Measurements from ENCODE around the gene PPP4R1.

PPP4R1 gene

GRCh38 chr18:9627642-9628041, 13.3 kb upstream of the PPP4R1 start:
- no peak overlapping the region for H3K27ac ChIP-seq
- TF ChIP-seq ZFX (IDR thresholded peaks at IDR 0.05) (no peak), CTCF (conservative IDR thresholded peaks at IDR 0.05) (no peak)

- no peak overlapping the region for H3K27ac ChIP-seq
- no peak for TF ChIP-seq ZFX (IDR thresholded peaks at IDR 0.05)
- no peak for TF ChIP-seq CTCF (conservative IDR thresholded peaks at IDR 0.05)
These were observed 5.6 kb upstream of the PPP4R1 start for GRCh38 chr18:9619990-9620389.

- H3K27ac ChIP-seq = no peak overlapping the region
- TF ChIP-seq CTCF (conservative IDR thresholded peaks at IDR 0.05) (no peak), ZFX (IDR thresholded peaks at IDR 0.05) (no peak)
These were observed 5.2 kb upstream of the PPP4R1 start for GRCh38 chr18:9619545-9619944.

GRCh38 chr18:9619056-9619455, 4.7 kb upstream of the PPP4R1 start:
- TF ChIP-seq CTCF (conservative IDR thresholded peaks at IDR 0.05) (no peak), ZFX (IDR thresholded peaks at IDR 0.05) (no peak)
- no peak overlapping the region for H3K27ac ChIP-seq

GRCh38 chr18:9617006-9617542, 2.7 kb upstream of the PPP4R1 start:
- TF ChIP-seq ZFX (IDR thresholded peaks at IDR 0.05) = no peak
- TF ChIP-seq CTCF (conservative IDR thresholded peaks at IDR 0.05) = no peak

GRCh38 chr18:9616049-9616448, 1.7 kb upstream of the PPP4R1 start:
- no peak overlapping the region for H3K27ac ChIP-seq

More at GRCh38 chr18:9617006-9617542, 2.7 kb upstream of the PPP4R1 start:
- H3K27ac ChIP-seq = no peak overlapping the region

GRCh38 chr18:9615280-9615797, 980 bp upstream of the PPP4R1 start:
- peak overlapping the region; percentile 84 for H3K27ac ChIP-seq
- TF ChIP-seq CTCF (conservative IDR thresholded peaks at IDR 0.05) (no peak), ZFX (IDR thresholded peaks at IDR 0.05) (no peak; the same call in 1 of the 2 replicates)

More at GRCh38 chr18:9616049-9616448, 1.7 kb upstream of the PPP4R1 start:
- no peak for TF ChIP-seq ZFX (IDR thresholded peaks at IDR 0.05)
- no peak for TF ChIP-seq CTCF (conservative IDR thresholded peaks at IDR 0.05)
